IPS DF 4.7 (cell line): Measurements from ENCODE around the gene SLC6A6.

Experiments used
- DNase-seq: peaks from one replicate; pipeline ENCODE4 v3.0.0-alpha.2; 2013; ENCODE audit warnings: low spot score; ENCODE audit errors: extremely low read depth

Gene SLC6A6

GRCh38 chr3:14402304-14402811 lies at the start of gene SLC6A6:
TSS of gene SLC6A6 (plus strand) at chr3:14402606. CDS start at chr3:14443635, 41,029 bp downstream.
- DNase-seq: no peak

DNA sequence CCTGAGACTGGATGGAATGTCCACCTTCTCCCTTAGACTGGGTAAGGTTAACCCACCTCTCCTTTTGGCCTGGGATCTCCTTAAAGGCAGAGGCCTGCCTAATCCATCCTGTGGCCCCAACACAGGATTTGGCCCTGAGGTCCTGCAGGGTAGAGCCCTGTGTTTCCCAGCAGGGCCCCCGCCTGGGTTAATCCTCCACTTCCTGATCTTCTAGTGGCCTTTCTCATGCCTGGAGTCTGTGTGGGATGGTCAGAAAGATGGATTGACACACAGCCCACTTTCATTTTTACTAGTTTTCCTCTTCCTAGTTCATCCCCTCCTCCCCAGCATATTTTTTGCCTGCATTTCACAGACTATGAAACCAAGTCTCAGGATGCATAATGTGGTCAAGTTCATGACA lies 48.9 kb upstream of the SLC6A6 start:
- no peak for DNase-seq

DNA sequence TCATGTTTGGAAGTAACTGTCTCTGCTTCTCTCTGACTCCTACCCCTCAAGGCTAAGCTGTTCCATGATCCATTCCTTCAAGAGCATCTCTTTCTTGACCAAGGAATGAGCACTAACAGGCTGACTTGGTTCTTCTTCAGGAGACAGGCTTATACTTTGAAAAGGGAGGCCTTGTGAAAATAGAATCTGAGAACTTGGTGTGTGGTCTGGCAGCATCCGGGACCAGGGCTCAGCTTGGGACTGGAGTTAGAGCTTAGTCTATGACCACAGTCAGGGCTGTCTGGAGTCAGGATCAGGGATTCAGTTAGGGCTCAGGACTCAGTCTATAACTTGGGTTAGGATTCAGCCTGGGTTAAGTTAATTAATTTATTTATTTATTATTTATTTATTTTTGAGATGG lies 44.9 kb upstream of the SLC6A6 start:
- no peak for DNase-seq

DNA sequence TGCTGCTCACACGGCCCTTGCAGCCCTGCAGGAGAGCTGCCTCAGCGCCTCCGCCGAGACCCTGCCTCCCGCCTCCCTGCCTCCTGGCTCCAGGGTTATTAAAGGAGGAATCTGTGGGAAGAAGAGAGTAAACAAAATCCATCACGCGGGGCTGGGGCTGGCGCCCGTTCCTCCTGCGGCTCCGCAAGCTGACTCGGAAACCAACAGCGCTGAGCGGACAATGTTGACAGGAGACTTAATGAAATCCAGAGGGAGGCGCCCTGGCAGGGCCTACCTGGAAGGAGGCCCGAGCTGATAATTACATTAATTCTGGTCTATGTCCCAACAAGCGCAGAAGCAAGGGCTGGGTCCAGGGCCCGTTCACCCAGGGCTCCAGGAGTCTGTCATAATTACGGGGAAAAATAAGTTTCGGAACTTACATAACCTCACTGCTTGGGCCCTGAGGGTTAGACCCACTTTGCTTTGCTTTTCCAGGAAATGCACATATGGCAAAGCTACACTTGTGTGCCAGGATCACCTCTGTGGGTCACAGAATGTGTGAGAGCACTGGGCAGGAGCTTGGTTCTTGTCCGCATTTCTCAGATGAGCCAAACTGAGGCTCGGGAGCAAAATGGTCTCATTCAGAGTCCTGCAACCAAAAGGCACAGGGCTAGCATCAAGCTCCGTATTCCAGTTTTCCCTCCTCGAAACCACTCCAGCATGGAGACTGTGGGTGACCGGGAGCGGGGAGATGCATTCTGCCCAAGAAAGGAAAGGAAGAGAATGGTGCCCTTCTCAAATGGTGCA lies 43.8 kb upstream of the SLC6A6 start:
- DNase-seq: no peak

DNA sequence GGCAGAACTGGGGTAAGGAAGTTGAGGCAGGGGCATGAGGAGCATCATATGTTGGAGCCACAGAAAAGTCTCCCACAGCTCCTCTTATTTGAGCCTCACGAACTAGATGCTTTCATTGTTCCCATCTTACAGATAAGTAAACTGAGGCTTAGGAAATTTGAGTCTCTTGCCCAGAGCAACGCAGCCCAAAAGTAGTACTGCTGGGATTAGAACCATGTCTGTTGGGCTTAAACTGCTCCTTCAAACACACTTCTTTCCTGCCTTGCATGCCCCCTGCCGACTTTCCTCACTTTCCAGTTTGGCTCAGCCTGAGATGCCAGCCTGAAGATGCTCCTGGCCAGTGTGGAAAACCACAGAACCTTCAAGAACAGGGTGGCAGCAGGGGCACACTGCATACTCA lies 43.1 kb upstream of the SLC6A6 start:
- DNase-seq: no peak

- no peak for DNase-seq
These were observed 42.1 kb upstream of the SLC6A6 start for GRCh38 chr3:14360123-14360881.

- DNase-seq: no peak
These were observed 41.2 kb upstream of the SLC6A6 start for GRCh38 chr3:14361068-14361677.

- no peak for DNase-seq
These were observed 39.5 kb upstream of the SLC6A6 start for GRCh38 chr3:14362890-14363289.

DNA sequence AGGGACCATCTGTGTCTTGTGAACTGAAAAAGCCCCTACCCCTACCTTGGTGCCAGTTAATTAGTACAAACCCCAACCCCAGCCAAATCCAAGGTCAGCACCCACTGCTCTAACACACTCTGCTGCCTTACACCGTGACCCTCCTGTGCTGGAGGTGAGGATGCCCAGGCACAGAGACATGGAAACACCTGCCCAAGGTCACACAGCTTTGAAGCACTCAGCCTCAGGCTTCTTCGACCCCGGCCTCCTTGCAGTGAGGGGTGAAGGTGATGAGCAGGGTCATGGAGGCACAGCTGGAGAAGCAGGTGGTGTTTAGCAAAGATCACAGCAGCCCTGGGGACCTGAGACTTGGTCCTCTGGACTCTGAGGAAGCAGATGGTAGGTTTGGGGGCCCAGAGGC lies 39.0 kb upstream of the SLC6A6 start:
- DNase-seq: no peak

DNA sequence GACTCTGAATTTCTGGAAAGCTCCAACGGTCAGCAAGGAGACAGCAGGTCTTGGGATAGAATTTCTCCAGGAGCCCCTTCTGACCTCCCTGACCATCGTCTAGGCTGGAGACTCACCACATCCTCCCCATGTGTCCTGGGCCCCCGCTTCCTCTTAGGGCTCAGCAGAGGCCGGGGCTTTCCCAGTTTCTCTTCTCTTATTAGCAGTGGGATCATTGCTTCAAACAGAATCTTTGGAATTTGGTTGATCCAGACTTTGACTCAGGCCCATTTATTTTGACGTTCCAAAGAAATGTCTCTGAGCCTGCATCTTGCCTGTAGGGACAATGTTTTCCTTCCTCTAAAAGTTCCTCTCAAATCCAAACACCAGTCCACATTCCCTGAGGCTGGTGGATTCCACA lies 38.4 kb upstream of the SLC6A6 start:
- DNase-seq: no peak

- DNase-seq: no peak
These were observed 37.7 kb upstream of the SLC6A6 start for GRCh38 chr3:14364580-14365292.

GRCh38 chr3:14366248-14366647 lies 36.2 kb upstream of the SLC6A6 start:
- no peak for DNase-seq

DNA sequence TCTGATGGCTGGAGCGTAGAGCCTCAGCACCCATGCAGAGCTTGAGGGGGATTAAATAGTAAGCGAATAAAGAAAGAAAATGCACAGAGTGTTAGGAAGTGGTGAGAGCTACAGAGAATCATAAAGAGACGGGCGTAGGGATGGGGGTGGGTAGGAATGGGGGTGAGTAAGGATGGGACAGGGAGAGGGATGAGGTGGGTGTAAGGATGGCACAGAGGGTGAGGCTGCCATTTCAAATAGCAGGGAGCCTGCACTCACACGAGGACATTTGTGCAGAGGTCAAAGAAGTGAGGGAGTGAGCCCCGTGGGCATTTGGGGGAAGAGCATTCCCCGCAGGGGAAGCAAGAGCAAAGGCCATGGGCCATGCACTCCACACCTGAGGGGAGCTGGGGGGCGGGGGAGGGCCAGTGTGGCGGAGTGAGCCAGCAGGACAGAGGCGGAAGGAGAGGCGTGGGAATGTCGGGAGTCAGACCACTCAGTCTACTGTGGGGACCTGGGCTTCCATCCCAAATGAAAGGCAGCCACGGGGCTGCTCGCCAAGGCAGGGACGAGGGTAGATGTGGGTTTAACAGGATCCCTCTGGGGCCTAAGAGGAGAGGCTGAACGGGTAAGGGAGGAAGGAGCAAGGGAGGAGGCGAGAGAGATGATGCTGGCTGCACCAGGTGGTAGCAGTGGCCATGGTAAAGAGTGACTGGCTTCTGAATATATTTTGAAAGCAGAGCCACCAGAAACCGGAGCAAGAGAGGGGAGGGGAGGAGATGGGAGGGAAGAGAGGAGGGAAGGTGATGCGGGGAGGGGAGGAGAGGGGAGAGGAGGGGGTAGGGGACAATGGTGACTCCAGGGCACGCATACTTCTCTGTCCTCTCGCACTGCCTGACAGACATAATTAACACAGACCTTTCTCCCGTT lies 35.2 kb upstream of the SLC6A6 start:
- no peak for DNase-seq

GRCh38 chr3:14368146-14368545 lies 34.3 kb upstream of the SLC6A6 start:
- DNase-seq: no peak

GRCh38 chr3:14368885-14369284 lies 33.5 kb upstream of the SLC6A6 start:
- no peak for DNase-seq

GRCh38 chr3:14369675-14370669 lies 32.4 kb upstream of the SLC6A6 start:
- peak; percentile 44 for DNase-seq

GRCh38 chr3:14370720-14371572 lies 31.5 kb upstream of the SLC6A6 start:
- no peak for DNase-seq
